Adrenal gland (tissue), 5 donors: ENCODE data around the gene PLEKHA5.
"Not testable (repeated sequence)": the region's sequence is repeated elsewhere in the genome, so short reads cannot be mapped to it uniquely, and the experiment has no call there.

Experiments
- CTCF ChIP-seq, 6 experiments: fragments of 450-650 bp in 4 of 6; fragments of 200-600 bp in 2 of 6; sonication (generic) in 1 of 6; IDR thresholded peaks; 1 replicate in 5 of 6; 2 replicates in 1 of 6; pipeline versions ENCODE4 v1.5.1 to v1.8.0; 2016 to 2021; ENCODE audit warnings: antibody characterized with exemption in 6 of 6, mild to moderate bottlenecking in 2 of 6, moderate library complexity in 1 of 6
- POLR2A ChIP-seq, 2 donors: fragments of 450-650 bp; IDR thresholded peaks; one replicate each; pipeline ENCODE4 v1.6.1; 2017; ENCODE audit warnings: antibody characterized with exemption in 2 of 2, mild to moderate bottlenecking in 2 of 2, moderate library complexity in 1 of 2
- donor health status: DM: no; HTN: no; CAD: no.

- TF ChIP-seq CTCF, POLR2A (IDR thresholded peaks at IDR 0.05): not testable (repeated sequence)
Measured at GRCh38 chr12:19229021-19229420, 99.5 kb downstream of the PLEKHA5 start.
